HepG2 (cell line): Measurements from ENCODE around the gene ZNF282. TPM values are rescaled to one million over a fixed set of nuclear protein-coding genes. Genes with fewer than 3 reads are reported as not detected.
A peak's percentile ranks its signal among the peaks of the same experiment; 100 is the strongest.

Experiments used
- DMTF1 ChIP-seq: sonication (generic); formaldehyde crosslinking; IDR thresholded peaks from 2 replicates; pipeline ENCODE4 v1.4.0; 2020; ENCODE audit warnings: mild to moderate bottlenecking, missing genetic modification reagents
- GZF1 ChIP-seq: sonication (generic); formaldehyde crosslinking; IDR thresholded peaks from 2 replicates; pipeline ENCODE4 v1.5.1; 2020; ENCODE audit warnings: mild to moderate bottlenecking, missing genetic modification reagents
- HBP1 ChIP-seq: IDR thresholded peaks from 2 replicates; pipeline ENCODE4 v1.6.1; 2016; ENCODE audit warnings: low read depth, control low read depth
- PTBP1 ChIP-seq: fragments of 200-400 bp; formaldehyde crosslinking; IDR thresholded peaks from 2 replicates; pipeline ENCODE4 v1.6.1; 2018; ENCODE audit warnings: low read length, low read depth; ENCODE audit not compliant: poor library complexity, severe bottlenecking
- SATB2 ChIP-seq: sonication (generic); formaldehyde crosslinking; IDR thresholded peaks from 2 replicates; pipeline ENCODE4 v1.5.0; 2020; ENCODE audit warnings: missing genetic modification reagents
- SPEN ChIP-seq: sonication (generic); formaldehyde crosslinking; IDR thresholded peaks from 2 replicates; pipeline ENCODE4 v1.5.1; 2020; ENCODE audit warnings: low read depth, mild to moderate bottlenecking, missing genetic modification reagents
- SRY ChIP-seq: sonication (generic); formaldehyde crosslinking; IDR thresholded peaks from 2 replicates; pipeline ENCODE4 v1.8.0; 2022; ENCODE audit warnings: mild to moderate bottlenecking, missing genetic modification reagents
- TSC22D2 ChIP-seq: sonication (generic); formaldehyde crosslinking; IDR thresholded peaks from 2 replicates; pipeline ENCODE4 v1.5.1; 2020; ENCODE audit warnings: missing genetic modification reagents, mild to moderate bottlenecking, borderline replicate concordance
- ZNF512B ChIP-seq: sonication (generic); formaldehyde crosslinking; IDR thresholded peaks from 2 replicates; pipeline ENCODE4 v1.5.1; 2020; ENCODE audit warnings: missing genetic modification reagents, mild to moderate bottlenecking, borderline replicate concordance
- ZNF589 ChIP-seq: sonication (generic); formaldehyde crosslinking; conservative IDR thresholded peaks from 2 replicates; pipeline ENCODE4 v1.8.0; 2022; ENCODE audit warnings: mild to moderate bottlenecking, moderate library complexity, missing genetic modification reagents
- polyA plus RNA-seq, 8 experiments: library from polyadenylated mRNA; depleted of rRNA in 3 of 8; stranded (reverse) in 7 of 8; unstranded in 1 of 8; fragments of >200 nt; fragmentation: Illumina TruSeq in 4 of 8; extraction: Trizol in 4 of 8; gene quantifications; 2 replicates each; pipeline versions ENCODE4 v1.2.1 to v1.2.3, GENCODE V29; 2011 to 2016; ENCODE audit warnings: low read depth in 4 of 8, missing spikeins in 1 of 8, mixed read lengths in 1 of 8; ENCODE audit not compliant: insufficient read depth in 1 of 8
- total RNA-seq, 5 experiments: library from RNA; depleted of rRNA; stranded (reverse); fragments of >200 nt; fragmentation: Illumina TruSeq; extraction: Trizol; gene quantifications; 2 replicates each; pipeline ENCODE4 v1.2.3, GENCODE V29; 2016; ENCODE audit warnings: low read depth in 1 of 5

Gene ZNF282
- total and polyA plus RNA-seq, 2 of the 13 experiments (the other 11 are each of a cell fraction or from before 2014, with no cell fraction given): 9.1 to 20.9 TPM

- TF ChIP-seq ZNF512B (0 out of 2 replicates have a peak, but pooled peaks have one; percentile 71), TSC22D2 (CRISPR knock-in tag) (0 out of 2 replicates have a peak, but pooled peaks have one; percentile 5), DMTF1 (CRISPR knock-in tag) (no peak), SPEN (CRISPR knock-in tag) (peak; percentile 26; the same call in 1 of the 2 replicates), GZF1 (peak; percentile 73; the same call in 1 of the 2 replicates), PTBP1 (peak; percentile 93), ZNF589 (CRISPR knock-in tag) (no peak), SATB2 (no peak), SRY (CRISPR knock-in tag) (0 out of 2 replicates have a peak, but pooled peaks have one; percentile 54), HBP1 (no peak)
These were observed 47.3 kb upstream of the ZNF282 start (continued) for GRCh38 chr7:149147752-149148653.
